ENCODE data around the gene DNASE1L3.
"Not testable (repeated sequence)": the region's sequence is repeated elsewhere in the genome, so short reads cannot be mapped to it uniquely, and the experiment has no call there.

The DNASE1L3 gene

DNA sequence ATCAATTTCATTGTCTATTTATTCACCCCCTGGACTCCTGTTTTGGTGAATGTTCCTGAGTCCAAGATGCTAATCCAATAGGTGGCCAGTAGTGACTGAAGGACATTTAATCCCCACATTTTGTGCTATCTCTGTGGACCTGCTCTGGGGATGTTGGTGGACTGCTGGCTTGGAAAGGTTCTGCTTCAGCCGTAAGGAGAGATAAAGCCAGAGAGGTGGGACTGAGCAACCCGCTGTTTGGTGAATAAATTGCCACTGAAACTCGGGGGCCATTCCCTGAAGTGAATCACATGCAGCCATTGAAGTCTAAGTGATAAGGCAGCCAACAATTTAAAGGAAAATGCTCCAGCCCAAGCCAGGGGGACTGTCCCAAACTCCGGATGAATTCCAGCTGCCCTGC lies 25.2 kb upstream of the DNASE1L3 start:
- DNase-seq, result no peak

DNA sequence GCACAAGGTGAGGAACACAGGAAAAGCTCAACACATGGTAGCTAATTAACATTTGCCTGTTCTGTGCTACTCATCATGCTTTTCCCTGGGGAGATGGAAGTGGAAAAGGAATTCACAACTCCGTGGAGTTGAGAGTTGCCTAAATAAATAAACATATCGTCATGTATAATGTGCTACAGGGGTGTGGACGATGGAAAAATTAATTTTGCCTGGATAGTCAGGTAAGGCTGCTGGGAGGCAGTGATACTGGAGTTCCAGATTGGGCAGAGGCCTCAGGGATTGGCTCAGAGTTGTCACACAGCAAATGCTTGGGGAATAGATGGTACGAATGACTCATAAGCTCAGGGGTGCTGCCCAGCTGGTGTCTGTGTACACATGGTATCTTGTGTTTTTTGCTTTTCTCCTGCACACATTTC lies 23.8 kb upstream of the DNASE1L3 start:
- DNase-seq, result peak; percentile 69

DNA sequence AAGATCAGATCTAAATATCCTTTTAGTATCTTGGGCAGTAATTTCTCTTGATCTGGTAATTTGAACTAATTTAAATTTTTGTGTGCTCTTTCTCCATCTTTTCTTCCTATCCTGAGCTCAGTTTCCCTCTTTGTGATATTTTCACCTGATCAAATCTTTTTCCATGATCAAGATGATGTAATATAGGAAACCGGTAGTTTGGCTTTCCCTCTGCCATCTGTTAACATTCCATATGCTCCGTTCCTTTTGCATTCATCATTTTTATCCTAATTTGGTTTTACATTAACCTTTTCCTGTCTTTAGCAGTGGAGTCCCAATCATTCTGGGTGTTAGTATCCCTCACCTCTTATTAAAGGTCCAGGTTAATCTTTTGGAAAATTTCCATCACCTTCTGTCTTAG lies 20.9 kb upstream of the DNASE1L3 start:
- DNase-seq, result no peak

DNA sequence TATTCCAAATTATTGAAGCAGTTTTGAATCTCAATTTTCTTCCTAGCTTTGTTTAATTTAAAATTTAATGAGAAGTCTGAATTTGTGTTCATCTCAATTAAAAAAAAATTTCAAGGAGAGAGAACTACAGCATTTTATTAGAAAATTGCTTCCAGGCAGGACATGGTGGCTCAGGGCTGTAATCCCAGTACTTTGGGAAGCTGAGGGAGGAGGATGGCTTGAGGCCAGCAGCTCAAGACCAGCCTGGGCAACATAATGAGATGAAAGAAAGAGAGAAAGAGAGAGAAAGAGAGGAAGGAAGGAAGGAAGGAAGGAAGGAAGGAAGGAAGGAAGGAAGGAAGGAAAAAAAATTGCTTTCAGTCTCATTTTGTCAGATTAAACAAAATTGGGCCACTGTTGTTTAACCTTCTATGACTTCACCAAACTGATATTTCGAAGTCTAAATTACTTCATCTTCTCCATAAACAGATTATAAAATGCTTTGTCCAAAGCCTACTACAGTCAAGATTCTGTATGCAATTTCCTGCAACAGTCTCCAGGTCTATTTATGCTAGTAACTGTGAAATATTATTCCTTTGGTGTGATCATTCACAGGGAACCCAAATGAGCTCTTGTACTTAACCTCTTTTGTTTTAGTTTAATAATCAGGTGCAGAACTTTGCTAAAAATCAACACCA lies 20.2 kb upstream of the DNASE1L3 start:
- DNase-seq, result no peak

DNA sequence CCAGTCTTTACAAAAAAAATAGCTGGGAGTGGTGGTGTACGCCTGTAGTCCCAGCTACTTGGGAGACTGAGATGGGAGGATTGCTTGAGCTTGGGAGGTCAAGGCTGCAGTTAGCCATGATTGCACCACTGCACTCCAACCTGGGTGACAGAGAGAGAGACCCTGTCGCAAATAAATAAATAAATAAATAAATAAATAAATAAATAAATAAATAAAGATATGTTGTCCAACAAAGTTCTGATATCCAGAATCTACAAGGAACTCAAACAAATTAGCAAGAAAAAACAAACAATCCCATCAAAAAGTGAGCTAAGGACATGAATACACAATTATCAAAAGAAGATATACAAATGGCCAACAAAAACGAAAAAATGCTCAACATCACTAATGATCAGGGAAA lies 17.2 kb upstream of the DNASE1L3 start:
- not testable (repeated sequence) for DNase-seq

DNA sequence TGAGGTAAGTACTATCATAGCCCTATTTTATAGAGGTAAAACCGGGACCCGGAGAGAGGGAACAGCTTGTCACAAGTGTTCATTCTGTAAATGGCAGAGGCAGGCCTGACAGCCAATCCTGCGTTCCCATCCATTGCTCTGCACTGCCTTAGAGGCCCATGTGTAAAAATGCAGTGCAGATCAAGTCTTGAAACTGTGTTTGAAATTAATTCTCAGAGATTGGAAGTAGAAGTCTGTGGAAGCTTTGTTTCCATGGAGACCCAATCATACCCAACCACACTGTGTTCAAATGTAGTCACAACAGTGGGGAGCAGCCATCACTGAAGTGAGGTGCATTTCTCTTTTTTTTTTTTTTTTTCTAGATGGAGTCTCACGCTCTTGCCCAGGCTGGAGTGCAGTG lies 13.1 kb upstream of the DNASE1L3 start:
- DNase-seq, result no peak

DNA sequence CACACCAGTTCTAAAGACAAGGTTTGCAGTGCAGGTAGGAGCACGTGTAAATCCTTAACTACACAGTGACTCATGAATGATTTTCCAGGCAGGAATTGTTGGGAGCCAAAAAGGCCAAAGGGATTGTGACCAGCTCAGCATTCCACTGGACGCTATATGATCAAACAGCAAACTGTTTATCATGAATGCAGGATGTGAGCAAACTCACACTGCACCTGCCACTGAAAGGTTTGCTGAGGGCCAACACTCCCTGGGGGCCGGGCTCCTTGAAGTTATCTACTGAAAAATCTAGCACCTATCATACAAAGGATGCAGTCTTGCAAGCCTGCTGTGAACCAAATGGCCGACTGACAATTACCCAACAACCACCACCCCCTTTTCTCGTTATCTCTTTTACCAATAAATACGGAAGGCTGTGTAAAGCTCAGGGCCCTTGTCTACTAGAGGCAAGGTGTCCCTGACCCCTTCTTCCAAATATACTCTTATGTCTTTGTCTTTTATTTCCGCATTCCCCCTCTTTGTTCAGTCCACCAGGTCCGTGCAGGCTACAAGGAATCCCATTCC lies 11.5 kb upstream of the DNASE1L3 start:
- no peak for DNase-seq

DNA sequence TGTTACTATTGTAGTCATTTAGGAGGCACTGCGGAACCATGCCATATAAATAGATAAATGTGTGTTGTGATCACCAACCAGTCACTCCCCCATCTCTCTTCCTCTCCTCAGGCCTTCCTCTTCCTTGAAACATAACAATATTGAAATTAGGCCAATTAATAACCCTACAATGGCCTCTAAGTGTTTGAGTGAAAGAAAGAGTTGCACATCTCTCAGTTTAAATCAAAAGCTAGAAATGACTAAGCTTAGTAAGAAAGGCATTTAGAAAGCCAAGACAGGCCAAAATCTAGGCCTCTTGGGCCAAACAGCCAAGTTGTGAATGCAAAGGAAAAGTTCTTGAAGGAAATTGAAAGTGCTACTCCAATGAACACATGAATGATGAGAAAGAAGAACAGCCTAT lies 8.1 kb upstream of the DNASE1L3 start:
- DNase-seq, result no peak

DNA sequence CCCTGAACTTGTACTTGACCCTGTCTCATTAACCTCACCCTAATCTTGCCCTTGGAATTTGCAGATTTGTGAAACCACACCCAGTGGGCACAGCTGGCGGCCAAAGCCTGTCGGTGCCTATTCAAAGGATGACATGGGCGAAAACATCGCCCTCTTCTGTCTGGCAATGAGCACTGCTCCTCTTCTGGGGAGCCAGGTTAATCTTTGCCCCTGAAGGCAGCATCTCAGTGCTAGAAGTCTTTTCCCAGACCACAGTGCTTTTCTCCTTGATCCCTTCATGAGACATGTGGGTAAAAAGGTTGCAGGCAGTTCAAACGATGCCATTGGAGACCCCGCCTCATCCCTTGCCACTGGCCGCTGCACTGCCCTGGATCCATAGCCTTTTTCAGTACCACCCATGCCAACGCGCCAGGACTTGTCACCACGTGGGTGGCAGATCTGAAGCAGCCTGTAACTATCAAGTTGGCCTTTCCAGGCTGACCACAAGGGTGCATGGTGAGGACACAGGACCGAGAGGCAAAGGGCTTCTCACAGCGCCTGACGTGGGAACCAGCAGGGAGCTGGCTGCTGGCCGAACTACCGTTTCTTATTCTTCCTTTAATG lies 6.5 kb upstream of the DNASE1L3 start:
- DNase-seq, result peak; percentile 62

DNA sequence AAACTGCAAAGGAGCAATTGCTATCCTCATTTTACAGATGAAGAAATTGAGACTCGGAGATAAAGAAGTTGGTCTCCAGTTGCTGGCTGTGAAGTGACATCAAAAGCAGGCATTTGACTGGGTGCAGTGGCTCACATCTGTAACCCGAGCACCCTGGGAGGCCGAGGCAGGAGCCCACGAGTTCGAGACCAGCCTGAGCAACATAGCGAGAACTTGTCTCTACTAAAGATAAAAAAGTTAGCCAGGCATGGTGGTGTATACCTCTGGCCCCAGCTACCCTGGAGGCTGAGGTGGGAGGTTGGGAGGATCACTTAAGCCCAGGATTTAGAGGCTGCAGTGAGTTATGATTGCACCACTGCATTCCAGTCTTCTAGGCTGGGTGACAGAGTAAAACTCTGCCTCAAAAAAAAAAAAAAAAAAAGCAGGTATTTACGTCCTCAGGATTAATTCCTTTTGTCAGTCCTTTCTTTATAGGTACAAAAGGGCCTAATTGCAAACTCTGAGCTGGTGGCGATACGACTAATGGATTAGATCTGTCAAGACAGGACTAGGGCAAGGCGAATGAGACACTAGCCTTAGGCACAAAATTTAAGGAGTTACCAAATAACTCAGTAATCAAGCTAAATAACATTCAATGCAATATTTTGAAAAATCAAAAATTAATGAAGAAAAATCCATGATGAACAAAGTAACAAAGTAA lies 5.9 kb upstream of the DNASE1L3 start:
- DNase-seq, result no peak

DNA sequence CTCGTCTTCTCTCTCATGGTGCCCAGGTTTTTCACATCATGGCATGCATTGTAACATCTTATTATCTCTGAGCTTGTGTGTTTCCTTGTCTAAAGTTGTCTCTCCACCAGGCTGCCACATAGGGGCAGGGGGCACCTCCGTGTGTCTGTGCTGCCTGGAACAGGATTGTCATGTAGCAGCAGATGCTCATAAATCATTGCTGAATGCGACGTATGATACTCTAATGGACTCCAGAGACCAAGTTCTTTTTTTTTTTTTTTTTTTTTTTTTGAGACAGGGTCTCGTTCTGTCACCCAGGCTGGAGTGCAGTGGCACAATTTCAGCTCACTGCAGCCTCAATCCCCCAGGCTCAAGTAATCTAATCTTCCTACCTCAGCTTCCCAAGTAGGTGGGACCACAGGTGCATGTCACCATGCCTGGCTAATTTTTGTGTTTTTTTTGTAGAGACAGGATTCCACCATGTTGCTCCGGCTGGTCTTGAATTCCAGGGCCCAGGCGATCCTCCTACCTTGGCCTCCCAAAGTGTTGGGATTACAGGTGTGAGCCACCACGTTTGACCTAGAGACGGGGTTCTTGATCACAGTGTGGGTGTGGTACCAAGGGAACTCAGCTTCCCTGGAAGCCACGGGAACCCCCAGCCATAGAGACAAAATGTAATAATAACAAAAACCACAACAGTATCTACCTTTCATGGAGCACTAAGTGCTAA lies 4.7 kb upstream of the DNASE1L3 start:
- no peak for DNase-seq

DNA sequence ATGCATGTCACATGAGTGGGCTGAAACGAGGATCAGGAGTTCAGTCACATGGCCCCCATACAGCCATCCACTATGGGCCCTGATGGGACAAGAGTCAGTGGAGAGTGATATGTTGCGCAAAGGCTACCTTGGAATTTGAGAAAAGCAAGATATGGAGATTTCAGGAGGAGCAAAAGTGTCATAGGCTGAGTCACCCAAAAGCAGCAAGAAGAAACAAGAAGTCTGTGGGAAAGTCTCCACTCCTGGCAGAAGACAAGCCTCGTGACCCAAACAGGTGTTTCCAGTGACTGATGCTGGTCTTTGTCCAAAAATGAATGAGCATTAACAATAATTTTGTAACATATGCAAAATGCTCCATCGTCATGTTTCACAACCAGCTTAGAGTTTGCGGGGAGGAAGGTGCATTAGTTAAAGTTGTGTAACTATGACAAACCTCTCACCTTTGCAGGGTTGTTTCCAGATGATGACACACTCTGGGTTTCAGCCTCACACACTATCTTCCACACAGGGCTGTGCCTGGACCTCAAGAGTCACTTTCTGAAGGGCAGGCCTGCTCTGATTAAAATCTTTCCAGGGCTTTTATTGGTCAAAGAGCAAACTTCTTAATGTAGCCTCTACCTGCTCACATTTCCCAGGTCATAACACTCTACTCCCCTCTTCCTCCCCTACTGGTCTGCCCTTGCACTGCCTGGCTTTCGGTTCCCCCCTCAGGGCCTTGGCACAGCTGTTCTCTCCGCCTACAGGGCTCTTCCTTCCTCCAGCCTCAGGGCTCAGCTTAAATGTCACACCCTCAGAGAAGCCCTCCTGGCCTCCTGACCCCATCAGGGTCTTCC lies 3.9 kb upstream of the DNASE1L3 start:
- DNase-seq, result no peak

DNA sequence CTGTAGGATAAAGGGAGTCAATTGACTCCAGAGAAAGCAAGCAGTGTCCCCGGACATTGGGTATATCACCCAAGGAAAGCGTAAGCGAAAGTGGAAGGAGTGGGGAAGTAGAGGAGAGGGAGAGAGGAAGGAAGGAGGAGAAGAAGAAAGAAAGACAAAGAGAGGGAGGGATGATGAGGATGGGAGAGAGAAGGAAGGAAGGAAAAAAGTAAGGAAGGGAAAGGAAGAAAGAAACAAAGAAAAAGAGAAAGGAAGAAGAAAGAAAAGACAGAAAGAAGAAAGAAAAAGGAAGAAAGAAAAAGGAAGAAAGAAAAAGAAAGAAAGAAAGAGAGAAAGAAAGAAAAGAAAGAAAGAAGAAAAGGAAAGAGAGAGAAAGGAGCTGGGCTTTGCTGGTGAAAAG lies 839 bp downstream of the DNASE1L3 start:
- DNase-seq, result no peak

DNA sequence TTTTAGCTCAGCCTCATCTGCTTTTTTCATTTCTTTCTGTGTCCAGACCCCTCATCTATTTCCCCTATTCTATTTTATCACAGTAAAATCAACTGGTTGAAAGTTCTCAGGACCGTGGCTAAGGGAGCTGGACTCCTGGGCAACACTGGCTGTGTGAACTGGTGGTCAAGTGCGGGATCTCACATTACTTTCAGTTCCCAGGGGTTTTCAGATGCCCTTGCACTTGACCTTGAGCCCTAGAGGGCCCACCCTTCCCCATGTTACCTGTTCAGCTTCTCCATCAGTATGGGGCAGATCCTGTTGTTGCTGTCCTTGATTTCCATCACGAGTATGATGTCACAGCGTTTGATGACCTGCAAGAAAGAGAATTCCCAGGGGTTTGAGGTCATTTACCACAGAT lies 2.8 kb downstream of the DNASE1L3 start:
- no peak for DNase-seq

DNA sequence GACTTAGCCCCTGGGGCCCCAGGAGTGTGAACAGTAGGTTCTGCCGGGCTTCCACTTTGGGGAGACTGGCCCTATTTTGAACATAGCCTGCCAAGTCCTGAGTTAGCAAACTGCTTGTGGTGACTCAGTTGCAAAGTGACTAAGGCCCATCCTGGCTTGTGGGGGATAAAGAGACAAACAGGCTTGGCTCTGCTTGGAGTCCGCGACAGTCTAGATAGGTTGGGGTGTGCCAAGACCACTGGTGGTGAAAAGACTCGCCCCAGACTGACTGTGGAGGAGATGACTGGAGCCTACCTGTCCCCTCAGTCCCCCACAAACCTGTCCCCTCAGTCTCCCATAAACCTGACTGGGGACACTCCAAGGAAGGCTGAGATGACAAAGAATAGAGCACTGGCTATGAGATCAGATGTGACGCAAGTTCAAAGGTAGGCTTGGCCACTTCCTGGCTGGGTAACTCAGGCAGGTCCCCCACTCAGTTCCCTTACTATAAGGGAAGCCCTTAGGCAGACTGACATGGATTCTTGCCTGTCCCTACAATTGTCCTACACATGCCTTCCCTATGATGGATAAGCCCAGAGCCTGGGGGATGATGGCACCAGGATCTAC lies 4.3 kb downstream of the DNASE1L3 start:
- DNase-seq, result peak; percentile 40

DNA sequence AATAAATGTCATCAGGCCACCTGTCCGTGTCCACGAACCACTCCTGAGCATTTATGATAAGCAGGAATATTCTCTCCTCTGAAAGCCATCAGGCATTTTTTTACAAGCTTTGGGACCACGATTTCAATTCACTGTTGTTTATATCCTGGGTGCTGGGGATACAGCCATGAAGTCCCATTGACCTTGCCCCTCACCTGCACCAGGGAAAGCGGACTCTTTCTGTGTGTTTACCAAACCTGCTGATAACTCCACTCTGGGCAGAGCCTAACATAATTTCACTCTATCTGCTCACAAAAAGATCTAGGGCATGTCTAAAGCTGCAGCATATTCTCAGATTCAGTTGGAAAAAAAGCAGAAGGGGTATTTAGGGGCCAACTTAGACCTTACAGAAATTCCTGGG lies 4.8 kb downstream of the DNASE1L3 start:
- no peak for DNase-seq

DNA sequence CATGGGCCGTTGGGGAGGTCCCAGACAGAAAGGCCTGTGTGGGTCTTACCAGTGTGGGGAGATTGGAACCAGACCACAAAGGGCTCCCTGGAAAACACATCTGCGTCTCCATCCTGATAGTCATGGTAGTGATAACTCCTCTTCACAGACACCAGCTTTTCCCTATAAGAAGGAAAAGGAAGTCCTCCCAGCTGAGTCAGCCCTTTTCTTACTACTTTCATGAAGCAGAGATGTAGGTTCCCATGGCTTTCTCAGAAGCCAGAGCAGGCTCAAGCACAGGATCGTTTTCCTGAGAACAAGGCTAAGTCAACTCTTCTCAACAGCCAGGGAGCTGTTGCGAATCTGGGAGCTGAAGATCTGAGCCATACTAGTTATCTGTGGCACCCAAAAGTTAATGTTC lies 6.1 kb downstream of the DNASE1L3 start:
- no peak for DNase-seq

DNA sequence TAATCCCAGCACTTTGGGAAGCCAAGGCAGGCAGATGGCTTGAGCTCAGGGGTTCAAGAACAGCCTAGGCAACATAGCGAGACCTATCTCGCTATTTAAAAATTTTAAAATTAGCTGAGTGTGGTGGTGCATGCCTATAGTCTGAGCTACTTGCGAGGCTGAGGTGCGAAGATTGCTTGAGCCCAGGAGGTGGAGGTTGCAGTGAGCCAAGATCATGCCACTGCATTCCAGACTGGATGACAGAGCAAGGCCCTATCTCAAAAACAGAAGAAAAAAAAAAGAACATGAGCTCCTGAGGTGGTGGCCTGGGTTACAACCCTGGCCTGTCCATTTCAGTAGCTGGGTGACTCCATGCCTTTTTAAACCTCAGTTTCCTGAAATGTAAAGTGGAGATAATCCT lies 7.2 kb downstream of the DNASE1L3 start:
- DNase-seq, result no peak

DNA sequence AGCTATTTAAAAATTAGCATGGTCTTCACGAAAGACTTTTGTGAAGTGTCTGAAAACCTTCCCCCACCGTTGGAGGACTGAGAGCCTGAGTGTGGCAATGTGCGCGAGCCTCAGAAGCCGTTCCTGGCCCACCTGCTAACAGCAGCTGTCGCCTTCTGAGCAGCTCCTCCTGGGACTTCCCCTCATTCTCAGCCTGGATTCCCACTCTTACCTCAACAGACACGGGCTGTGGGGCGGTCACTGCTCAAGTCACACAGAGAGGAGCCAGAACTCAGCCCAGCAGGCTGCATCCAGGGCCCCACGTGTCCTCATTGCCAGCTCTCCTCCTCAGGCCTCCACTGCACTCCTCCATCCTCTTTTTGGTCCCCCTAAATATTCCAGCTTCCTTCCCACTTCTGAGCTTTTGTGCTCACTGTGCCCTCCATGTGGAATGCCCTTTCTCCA lies 7.8 kb downstream of the DNASE1L3 start:
- no peak for DNase-seq

DNA sequence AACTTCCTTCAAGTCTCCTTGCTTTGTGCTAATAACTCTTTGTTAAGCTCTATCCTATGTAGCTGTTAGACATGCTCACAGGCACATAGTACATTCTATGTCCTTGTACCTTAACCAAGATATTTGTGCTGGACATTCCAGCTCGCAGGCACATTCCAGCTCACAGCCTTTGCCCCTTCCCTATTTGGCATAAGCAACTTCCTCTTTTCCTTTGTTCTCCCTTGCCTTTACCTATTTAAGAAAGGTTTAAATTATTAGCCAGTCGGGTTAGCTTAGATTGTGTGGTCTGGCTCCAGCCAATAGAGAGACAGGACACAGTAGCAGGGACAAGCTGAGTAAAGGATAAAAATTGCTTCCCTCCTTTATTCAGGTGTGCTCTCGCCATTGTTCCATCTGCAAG lies 9.3 kb downstream of the DNASE1L3 start:
- DNase-seq, result not testable (repeated sequence)

DNA sequence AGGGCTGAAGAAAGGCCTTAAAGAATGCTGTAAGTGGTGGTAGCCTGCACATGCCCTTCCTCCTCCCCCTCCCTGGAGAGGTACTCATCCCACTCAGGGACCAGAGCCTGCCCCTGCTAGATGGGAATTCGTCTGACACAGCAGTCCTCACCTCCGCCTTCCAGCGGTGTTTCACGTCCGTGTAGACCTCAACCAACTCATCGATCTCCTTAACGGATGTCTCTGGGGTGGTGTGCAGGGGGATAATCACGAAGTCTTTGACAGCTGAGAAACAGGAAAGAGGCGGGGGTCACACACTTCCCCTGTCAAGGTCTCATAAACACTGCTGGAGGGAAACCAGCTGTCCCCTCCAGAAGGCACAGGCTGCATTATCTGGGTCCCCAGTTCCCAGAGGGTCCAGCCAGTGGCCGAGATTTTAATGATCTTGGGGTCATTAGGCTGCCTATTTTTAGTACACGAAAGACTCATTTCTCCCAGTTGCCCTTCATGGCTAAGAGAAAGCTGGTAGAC lies 9.9 kb downstream of the DNASE1L3 start:
- no peak for DNase-seq
